Diencephalon (tissue), 1 donor: ENCODE data around the gene PRKAB1. TPM values are rescaled to one million over a fixed set of nuclear protein-coding genes. Genes with fewer than 3 reads are reported as not detected.

Experiments used
- small RNA-seq: library from RNA; depleted of rRNA; stranded (forward); fragments of <200 nt; gene quantifications from one replicate; pipeline ENCODE3, GENCODE V24; 2014
- total RNA-seq: library from RNA; depleted of rRNA; stranded (reverse); fragments of >200 nt; gene quantifications from one replicate; pipeline ENCODE4 v1.2.3, GENCODE V29; 2014

PRKAB1 gene
- 17.8 TPM for total RNA-seq

DNA sequence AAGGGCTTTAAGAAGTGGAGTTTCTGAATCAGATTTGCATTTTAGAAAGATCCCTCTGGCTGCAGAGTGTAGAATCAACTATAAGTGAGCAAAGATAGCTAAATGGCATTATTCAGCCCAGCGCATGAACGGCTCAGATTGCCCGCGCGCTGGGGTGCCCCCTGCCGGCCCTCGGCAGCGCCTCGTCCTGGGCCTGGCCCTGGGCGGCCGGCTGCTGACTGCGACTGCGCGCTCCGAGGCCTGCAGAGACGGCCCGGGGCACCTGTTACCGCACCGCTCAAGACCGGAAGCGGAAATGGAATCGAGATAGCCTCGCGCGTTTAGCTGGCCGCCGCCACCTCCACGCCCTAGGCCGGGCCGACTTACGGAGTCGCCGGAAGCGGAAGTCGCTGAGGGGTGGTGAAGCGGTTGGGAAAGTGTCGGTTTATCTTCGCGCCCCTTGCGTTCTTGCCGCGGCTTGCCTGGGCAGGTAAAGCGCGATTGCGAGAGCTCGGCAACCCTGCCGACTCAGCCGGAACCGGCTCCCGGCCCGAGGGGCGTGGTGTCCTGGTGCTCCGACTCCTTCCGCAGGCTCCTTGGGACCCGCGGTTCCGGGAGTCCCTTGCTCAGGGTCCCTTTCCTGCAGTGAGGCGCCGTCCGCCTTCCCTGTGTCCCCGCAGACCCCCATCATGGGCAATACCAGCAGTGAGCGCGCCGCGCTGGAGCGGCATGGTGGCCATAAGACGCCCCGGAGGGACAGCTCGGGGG, at the start of gene PRKAB1:
Gene PRKAB1 (plus strand): TSS at position 557 of the 747 bp plus-strand sequence. CDS start 112 bp downstream, at position 669.

Small RNA genes lying within 50 kb of the gene (small RNA-seq; reads per million reads assigned to genes)
- gene RN7SKP197: not detected

Other genes with a start within 250 kb of the PRKAB1 start
- 0.46 TPM for gene TMEM233, start 74.4 kb upstream of the PRKAB1 start, total RNA-seq
- gene CIT, start 209.2 kb downstream of the PRKAB1 start, total RNA-seq: 63.9 TPM